ENCODE measurements around the gene PARS2. TPM values are rescaled to one million over a fixed set of nuclear protein-coding genes. Genes with fewer than 3 reads are reported as not detected.

The PARS2 gene
- total RNA-seq, 2 donors from 2014 or later: 2.8 to 3.1 TPM

DNA sequence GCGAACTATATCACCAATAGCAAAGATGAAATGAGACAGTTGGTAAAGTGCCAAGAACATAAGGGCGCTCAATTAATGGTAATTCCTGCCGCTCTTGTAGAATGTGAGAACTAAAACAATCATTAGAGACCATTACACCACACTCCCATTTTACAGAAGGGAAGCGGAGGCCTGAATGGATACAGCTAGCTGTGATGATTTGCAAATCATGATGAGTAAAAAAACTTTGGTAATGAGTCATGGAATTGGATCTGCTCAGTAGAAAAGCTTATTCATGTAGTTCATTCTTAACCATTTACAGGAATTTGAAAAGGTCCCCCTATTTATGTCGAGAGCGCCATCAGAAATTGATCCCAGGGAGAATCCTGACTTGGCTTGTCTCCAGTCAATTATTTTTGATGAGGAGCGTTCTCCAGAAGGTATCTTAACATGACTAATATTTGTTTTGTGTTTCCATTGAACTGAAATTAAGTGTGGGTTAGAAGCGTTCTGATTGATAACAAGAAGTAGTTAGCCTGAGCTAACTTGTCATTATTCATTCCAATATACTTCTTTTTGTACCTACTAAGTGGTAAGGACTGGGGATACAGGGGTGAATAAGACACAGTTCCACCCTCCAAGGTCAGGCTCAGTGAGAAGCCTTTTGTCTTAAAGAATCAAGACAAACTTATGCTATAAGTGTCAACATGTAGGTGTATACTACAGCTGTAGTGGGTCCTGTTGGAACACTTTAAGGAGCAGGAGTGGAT is 47.9 kb downstream of the PARS2 start:
- DNase-seq (ENCODE audit: low spot score) (no peak), ATAC-seq (ENCODE audit: insufficient number of reproducible peaks, low FRiP score, low read depth) (no peak)
- Histone ChIP-seq H3K9me3 (no peaks in the 10 kb centered on the region), H3K27ac (peak overlapping the region; percentile 79), H3K36me3 (peaks cover 8% of the 10 kb centered on the region), H3K27me3 (replicated peaks; ENCODE audit: insufficient read depth) (no peaks in the 10 kb centered on the region), H3K4me1 (ENCODE audit: control insufficient read depth in 1 of 2, low read depth in 2 of 2) (peaks cover 0 to 18% of the 10 kb centered on the region in 2 donors), H3K4me3 (peak overlapping the region; percentile 92)
- TF ChIP-seq, protein P1, sequence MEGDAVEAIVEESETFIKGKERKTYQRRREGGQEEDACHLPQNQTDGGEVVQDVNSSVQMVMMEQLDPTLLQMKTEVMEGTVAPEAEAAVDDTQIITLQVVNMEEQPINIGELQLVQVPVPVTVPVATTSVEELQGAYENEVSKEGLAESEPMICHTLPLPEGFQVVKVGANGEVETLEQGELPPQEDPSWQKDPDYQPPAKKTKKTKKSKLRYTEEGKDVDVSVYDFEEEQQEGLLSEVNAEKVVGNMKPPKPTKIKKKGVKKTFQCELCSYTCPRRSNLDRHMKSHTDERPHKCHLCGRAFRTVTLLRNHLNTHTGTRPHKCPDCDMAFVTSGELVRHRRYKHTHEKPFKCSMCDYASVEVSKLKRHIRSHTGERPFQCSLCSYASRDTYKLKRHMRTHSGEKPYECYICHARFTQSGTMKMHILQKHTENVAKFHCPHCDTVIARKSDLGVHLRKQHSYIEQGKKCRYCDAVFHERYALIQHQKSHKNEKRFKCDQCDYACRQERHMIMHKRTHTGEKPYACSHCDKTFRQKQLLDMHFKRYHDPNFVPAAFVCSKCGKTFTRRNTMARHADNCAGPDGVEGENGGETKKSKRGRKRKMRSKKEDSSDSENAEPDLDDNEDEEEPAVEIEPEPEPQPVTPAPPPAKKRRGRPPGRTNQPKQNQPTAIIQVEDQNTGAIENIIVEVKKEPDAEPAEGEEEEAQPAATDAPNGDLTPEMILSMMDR (IDR thresholded peaks at IDR 0.05): no peak

DNA sequence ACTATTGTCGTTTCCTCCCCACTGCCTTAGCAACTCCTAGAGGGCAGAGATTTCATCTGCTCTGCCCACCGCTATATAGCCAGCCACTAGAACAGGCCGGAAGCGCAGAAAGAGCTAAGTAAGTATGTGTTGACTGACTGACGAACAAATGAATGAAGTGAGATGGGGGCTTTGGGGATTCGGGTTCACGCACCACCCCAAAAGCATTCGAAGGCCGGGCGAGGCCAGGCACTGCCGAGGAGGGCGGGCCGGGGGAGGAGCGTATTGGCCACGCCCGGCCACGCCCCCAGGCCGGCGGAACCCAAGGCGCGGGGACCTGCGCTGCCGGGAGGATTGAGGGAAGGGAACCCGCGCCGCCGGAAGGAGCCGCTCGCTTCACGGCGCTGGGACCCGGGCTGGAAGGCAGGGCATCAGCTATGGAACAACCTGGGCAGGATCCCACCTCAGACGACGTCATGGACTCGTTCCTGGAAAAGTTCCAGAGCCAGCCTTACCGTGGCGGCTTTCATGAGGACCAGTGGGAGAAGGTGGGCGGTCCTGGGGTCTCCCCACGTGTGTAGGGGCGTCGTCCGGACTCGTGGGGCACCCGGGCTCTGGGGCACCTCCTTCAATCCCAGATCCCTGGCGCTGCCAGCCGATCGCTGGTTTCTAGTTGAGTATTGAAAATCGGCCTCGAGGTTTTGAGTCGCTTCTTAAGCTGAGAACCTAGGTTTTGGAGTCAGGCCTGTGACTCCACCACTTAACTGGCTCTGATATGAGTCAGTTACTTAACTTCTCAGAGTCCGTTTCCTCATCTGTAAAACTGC is 48.6 kb downstream of the PARS2 start, which contains the start of gene TTC4:
Gene TTC4 (plus strand): TSS at position 369 of the 806 bp plus-strand sequence. CDS start 48 bp downstream, at position 417.
- Histone ChIP-seq H3K9me3 (no peaks in the 10 kb centered on the region), H3K36me3 (peaks cover under 1% of the 10 kb centered on the region), H3K4me1 (ENCODE audit: control insufficient read depth in 1 of 2, low read depth in 2 of 2) (peaks cover 0 to 18% of the 10 kb centered on the region in 2 donors), H3K4me3 (peak within 1 kb of the TSS; percentile 92), H3K27me3 (replicated peaks; ENCODE audit: insufficient read depth) (no peaks in the 10 kb centered on the region), H3K27ac (peak within 1 kb of the TSS; percentile 79)
- DNase-seq (ENCODE audit: low spot score): peak; percentile 15
- ATAC-seq (ENCODE audit: insufficient number of reproducible peaks, low FRiP score, low read depth): peak; percentile 86
- TF ChIP-seq, protein P1 (IDR thresholded peaks at IDR 0.05): no peak

- TF ChIP-seq, protein P1 (IDR thresholded peaks at IDR 0.05): no peak
- H3K27ac ChIP-seq: peak overlapping the region; percentile 79
Measured at GRCh38 chr1:54714881-54715492, 49.3 kb downstream of the PARS2 start.

GRCh38 chr1:54711536-54711935 is 52.8 kb downstream of the PARS2 start:
- Histone ChIP-seq H3K36me3 (no peaks in the 10 kb centered on the region), H3K4me3 (no peak overlapping the region), H3K27ac (no peak overlapping the region), H3K4me1 (ENCODE audit: control insufficient read depth in 1 of 2, low read depth in 2 of 2) (peaks cover 0 to 12% of the 10 kb centered on the region in 2 donors), H3K9me3 (no peaks in the 10 kb centered on the region), H3K27me3 (replicated peaks; ENCODE audit: insufficient read depth) (no peaks in the 10 kb centered on the region)
- TF ChIP-seq, protein P1 (IDR thresholded peaks at IDR 0.05): no peak
- no peak for DNase-seq (ENCODE audit: low spot score)
- no peak for ATAC-seq (ENCODE audit: insufficient number of reproducible peaks, low FRiP score, low read depth)

More at GRCh38 chr1:54714881-54715492, 49.3 kb downstream of the PARS2 start:
- peak overlapping the region; percentile 92 for H3K4me3 ChIP-seq
- ATAC-seq (ENCODE audit: insufficient number of reproducible peaks, low FRiP score, low read depth): no peak
- H3K27me3 ChIP-seq (replicated peaks; ENCODE audit: insufficient read depth): no peaks in the 10 kb centered on the region
- peaks cover 0 to 18% of the 10 kb centered on the region in 2 donors for H3K4me1 ChIP-seq (ENCODE audit: control insufficient read depth in 1 of 2, low read depth in 2 of 2)
- no peak for DNase-seq (ENCODE audit: low spot score)
- no peaks in the 10 kb centered on the region for H3K9me3 ChIP-seq
- H3K36me3 ChIP-seq: no peaks in the 10 kb centered on the region

DNA sequence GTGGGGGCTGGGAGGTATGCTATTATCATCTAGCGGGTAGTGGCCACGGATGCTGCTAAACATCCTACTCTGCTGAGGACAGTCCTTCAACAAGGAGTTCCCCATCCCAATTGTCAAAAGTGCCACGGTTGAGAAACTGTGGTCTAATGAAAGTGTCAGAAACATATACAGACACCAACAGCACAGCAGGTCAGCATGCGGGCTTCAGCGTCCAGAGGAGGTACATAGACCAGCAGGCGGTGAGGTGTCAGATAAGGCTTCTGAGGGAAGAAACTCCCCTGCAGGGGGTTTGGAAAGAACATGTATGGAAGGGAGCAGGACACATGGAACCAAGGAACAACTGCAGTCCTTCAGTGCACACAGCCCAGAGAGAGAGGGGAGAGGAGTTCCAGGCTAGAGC is 53.5 kb downstream of the PARS2 start:
- Histone ChIP-seq H3K36me3 (no peaks in the 10 kb centered on the region), H3K4me1 (ENCODE audit: control insufficient read depth in 1 of 2, low read depth in 2 of 2) (peaks cover 0 to 7% of the 10 kb centered on the region in 2 donors), H3K27me3 (replicated peaks; ENCODE audit: insufficient read depth) (no peaks in the 10 kb centered on the region), H3K4me3 (no peak overlapping the region), H3K9me3 (no peaks in the 10 kb centered on the region), H3K27ac (no peak overlapping the region)
- no peak for DNase-seq (ENCODE audit: low spot score)
- no peak for ATAC-seq (ENCODE audit: insufficient number of reproducible peaks, low FRiP score, low read depth)
- TF ChIP-seq, protein P1 (IDR thresholded peaks at IDR 0.05): no peak
